ENCODE results near the gene CD36.

Gene CD36

DNA sequence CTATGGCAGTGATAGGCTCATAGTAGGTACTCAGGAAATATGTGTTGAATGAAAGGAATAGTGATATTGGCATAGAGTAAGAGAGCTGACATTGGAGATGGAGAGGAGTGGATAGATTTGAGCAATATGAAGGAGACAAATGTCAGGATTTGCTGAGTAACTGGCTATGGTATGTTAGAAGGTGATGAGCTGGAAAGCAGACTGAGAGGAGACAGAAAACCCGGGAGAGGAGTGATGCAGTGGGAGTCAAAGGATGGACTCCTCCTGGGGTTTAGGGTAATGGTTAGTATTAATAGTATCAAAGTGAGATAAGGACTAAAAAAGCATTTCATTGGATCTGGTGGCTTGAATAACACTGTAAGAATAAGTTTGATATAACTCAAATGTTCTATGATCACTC lies 64.8 kb downstream of the CD36 start:
- no peak for DNase-seq (ENCODE audit: low read depth in 2 of 2)

DNA sequence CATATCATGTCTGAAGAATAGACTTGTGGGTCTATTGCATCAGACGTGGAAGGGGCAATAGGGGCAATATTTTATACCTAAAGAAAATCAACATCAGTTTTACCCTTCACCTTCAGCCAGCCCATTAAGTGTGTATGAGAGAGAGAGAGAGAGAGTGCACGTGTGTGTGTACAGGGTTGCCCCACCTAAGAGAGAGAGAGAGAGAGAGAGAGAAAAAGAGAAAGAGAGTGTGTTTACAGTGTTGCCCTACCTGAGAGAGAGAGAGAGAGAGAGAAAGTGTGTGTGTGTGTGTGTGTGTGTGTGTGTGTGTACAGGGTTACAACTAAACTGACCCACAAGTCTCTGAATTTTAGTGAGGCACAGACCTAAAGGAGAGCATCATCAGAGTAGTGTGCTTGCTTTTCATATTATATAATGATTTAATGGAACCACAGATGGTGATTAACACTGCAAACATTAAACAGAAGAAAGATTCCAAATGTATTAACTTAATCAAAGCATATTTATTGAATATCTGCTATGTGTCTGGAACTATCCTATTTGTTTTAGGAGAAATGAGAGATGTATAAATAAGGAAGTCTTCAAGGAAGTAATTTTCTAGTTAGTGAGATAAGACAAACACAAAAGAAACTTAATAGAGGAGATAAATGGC lies 66.8 kb downstream of the CD36 start:
- no peak for DNase-seq (ENCODE audit: low read depth in 2 of 2)

DNA sequence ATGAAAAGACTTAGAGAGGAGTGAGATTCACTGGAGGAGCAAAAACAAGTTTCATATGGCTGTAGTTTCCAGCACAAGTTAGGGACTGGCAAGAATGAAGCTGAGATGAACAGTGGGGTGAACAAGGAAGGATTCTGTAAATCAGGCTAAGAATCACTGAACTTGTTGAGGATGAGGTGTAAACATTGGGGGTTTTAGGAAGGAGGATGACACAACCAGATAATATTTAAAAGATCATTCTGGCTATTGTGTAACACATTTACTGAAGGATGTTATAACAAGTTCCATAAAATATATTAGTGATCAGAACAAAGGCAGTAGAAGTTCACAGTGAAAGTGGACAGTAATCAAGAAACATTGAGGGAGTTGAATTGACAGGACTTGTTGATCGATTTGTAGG lies 68.9 kb downstream of the CD36 start:
- DNase-seq (ENCODE audit: low read depth in 2 of 2) = no peak

DNA sequence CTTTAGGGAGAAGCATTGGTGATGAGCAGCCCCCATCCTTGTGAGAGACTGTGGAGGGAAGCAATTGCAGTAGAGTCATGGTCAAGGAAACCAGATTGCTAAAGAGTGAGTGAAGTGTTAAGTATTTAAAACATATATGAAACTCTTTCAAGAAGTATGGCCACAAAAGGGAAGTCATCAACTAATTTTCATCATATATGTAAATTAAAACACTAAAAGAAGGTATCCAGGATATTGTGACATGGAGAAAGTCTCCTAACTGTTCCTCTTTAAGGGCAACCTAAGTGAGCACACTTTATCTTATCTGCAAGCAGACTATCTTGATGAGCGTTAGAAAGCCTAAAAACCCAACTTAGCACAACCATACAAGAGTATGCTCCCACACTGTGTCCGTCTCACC lies 69.7 kb downstream of the CD36 start:
- no peak for DNase-seq (ENCODE audit: low read depth in 2 of 2)

DNA sequence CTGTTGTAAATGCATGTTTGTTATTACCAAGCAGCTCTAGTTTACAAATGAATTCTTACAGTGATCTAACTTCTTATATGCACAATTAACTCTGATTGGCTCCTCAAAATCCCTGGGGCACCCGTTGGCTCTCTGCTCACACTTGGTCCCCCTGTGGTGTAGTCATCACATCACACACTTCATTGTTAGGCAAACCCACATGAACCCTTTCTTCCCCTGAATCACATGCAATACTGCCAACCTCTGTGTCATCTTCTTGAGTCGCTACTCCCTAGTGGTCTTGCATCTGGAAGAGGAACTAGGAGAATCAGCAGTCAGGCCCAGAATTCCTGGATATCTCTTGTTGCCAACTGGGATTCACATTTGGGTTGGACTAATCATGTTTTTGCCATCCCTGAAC lies 73.1 kb downstream of the CD36 start:
- no peak for DNase-seq (ENCODE audit: low read depth in 2 of 2)

DNA sequence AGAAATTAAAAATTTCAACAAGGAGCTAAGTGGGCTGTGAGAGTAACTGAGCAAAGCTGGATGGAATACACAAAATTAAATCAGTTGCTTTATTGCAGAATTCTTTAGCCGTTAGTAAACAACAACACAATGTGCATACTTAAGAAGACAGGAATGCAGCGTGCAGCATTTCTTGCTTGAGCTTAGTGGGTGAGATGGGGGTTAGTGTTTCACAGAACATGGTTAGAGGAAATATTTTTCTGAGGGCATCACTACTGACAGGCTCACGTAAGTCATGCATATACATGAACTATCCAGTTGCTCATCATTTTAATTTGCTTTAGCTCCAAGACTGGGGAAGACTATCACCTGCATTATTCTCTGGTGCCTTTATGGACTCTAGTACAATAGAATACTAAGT lies 80.8 kb downstream of the CD36 start:
- DNase-seq (ENCODE audit: low read depth in 2 of 2) = no peak

DNA sequence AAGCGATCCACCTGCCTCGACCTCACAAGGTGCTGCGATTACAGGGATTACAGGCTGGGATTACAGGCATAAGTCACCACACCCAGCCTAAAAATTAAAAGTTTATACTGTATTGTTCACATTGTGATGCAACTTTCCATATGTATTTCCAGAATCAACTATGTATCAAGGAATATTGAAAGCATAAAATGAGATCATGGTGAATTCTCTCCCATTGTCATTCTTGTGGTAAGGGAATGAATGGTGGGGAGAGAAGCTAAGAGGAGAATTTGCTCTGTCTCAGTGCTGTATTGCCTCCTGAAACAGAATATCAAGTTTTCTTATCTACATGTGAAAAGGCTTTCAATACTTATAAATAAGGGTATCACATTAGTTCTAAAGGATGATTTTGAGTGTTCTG lies 81.7 kb downstream of the CD36 start:
- DNase-seq (ENCODE audit: low read depth in 2 of 2) = no peak

DNA sequence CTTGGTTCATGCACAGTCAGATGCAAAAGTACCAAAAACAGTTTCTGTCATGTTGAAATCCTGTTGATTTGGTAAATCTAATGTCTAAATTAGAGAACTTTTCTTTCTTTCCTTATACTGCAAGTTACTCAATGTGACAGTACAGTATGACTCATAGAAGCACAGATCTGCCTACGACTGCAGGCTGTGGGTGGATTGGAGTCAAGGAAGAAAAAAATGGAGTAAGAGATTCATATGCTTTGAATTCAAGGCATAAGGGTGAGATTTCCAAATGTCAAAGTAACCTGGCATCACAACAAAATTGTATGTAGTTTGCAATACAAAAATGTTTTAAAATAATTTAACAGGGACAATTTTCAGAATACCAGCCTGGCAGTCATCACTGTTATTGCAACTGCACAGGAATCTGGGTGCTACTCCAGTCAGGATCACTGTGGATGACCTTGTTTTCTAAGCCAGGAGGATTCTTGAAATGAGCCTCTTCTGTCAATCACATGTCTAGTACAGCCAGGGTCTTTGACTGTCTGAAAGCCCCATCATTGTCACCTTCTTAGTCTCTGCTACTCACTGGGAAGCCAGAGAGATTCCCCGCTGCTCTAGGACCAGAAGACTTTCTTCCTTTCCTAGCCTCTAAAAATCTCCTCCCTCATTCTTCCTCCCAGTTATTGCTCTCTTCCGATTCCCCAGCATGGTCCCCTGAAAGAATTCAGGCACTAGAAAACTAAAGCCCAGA lies 83.6 kb downstream of the CD36 start:
- DNase-seq (ENCODE audit: low read depth in 2 of 2) = no peak

DNA sequence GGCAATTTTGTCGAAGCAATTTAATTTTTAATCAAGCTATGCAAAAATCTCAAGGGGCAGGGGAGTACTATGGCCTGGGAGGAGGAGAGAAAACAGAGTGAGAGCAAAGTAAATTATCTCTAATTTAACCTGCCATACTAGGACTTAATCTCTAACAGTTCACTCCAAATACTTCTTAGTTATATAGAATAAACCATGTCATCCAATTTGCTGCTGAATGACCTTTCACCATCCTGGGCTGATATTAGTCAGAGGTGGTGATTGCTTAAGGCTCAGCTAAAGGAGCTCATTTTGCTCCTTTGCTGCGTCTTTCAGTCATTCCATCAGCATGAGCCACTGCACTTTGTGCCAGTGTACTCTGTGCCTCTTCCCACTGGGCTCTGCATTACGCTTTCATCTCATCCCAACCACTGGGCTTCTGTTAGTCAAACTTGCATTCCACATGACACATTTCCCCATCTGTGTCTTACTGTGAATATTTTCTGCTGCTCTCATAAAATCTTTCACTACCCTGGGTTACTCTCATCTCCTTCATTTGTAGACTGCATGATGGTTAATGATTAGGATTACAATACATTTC lies 84.3 kb downstream of the CD36 start:
- DNase-seq (ENCODE audit: low read depth in 2 of 2) = no peak

DNA sequence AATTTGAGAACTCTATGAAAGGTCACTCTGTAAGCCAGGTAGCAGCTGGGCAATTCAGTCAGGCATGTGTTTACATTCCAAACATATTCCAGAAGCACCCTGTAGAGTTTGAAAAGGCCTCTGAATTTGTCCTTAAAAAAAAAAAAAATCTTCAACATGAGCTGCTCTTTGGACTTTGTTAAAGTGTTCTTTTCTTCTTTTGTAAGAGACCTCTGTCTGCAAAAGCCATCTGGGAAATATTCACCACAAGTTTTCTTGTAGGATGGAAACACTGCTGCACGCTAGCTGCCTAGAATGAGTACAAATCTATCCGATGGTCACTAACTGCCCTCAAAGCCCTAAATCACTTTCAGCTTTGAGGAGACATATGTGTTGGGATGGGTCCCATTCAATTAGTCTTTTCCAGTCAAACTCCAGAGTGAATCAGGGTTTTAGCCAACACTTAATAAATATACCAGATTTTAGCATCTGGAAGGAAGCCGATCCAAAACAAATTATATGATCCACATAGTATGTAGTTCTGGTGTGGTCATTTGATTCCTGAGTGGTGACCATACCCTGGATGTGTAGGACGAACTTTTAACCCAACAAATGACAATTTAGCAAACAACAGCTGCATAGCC lies 85.9 kb downstream of the CD36 start:
- DNase-seq (ENCODE audit: low read depth in 2 of 2) = no peak

DNA sequence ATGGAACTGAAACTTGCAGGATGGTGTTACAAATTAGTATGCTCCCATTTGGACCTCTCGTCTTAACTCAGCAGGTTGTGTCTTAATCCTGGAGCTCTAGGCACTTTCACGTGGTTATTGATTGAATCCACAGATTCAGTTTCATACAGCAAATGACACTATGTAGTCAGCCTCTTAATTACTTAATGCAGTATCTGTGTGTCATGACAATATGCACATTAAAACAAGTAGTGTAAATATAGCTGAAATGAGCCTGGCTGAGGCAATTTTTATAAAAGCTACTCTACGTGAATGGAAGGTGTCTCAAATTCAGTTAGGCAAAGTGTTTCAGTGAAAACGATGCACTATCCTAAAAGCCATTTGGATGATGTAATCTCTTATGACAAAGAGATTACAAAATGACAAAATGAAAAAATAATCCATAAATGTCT lies 86.8 kb downstream of the CD36 start:
- DNase-seq (ENCODE audit: low read depth in 2 of 2) = no peak

Data from stimulated activated CD8-positive, alpha-beta memory T cell treated with anti-CD3 and anti-CD28 coated beads, Interleukin-7, amount 100 ng/mL, for 4 hours (primary cell).